K562 (cell line): ENCODE measurements around the gene RAB1B. TPM values are rescaled to one million over a fixed set of nuclear protein-coding genes. Genes with fewer than 3 reads are reported as not detected.

Source experiments
- ATAC-seq: fragments of 200-7000 bp; cut with Tn5 transposase; 3 replicates; pipeline ENCODE4 v1.9.1; 2020; ENCODE audit warnings: moderate library complexity
- BruUV-seq: library from RNA; stranded (reverse); fragments of 400-500 nt; replicated peaks from 2 replicates; lab custom pipeline; 2021; lab: Mats Ljungman, UMichigan
- CTCF ChIA-PET: fragments of 300-600 bp; formaldehyde crosslinking; extraction: SDS; loops from one replicate; lab custom pipeline; 2021; ENCODE audit warnings: low intra/inter-chr PET ratio; lab: Yijun Ruan, JAX
- POLR2A ChIA-PET: fragments of 300-600, 350-650 bp; sonication (Branson Sonifier 250); formaldehyde crosslinking; extraction: SDS; loops from one replicate; lab custom pipeline; 2021; ENCODE audit warnings: antibody characterized with exemption, inconsistent platforms; lab: Yijun Ruan, JAX
- DNase-seq, 4 experiments: peaks; one replicate each; pipeline versions ENCODE4 v3.0.0 to v3.0.0-alpha.2; 2011 to 2018; ENCODE audit warnings: low spot score in 3 of 4, mixed read lengths in 3 of 4; ENCODE audit errors: extremely low read depth in 1 of 4
- FAIRE-seq: peaks from 2 replicates; lab custom pipeline; 2011; peaks lifted over from hg19 to GRCh38; lab: Jason Lieb, UNC
- H2AFZ ChIP-seq: 2 replicates; pipeline ENCODE4 v1.6.0; 2011; ENCODE audit warnings: low read depth, low read length, control low read depth, inconsistent platforms
- H3K27ac ChIP-seq: fragments of 200-600 bp; 3 replicates; pipeline ENCODE4 v1.8.0; 2011; ENCODE audit warnings: low read depth, mild to moderate bottlenecking, control low read depth, inconsistent platforms, low read length, moderate library complexity, mixed read lengths; ENCODE audit errors: extremely low read depth
- H3K27me3 ChIP-seq, 2 experiments: fragments of 300-600 bp in 1 of 2; 2 replicates in 1 of 2; 3 replicates in 1 of 2; pipeline versions ENCODE4 v1.6.0 to v1.8.0; 2011; ENCODE audit warnings: inconsistent platforms in 2 of 2, low read length in 2 of 2, mild to moderate bottlenecking in 1 of 2, mixed read lengths in 1 of 2, moderate library complexity in 1 of 2; ENCODE audit not compliant: control insufficient read depth in 2 of 2, insufficient read depth in 2 of 2
- H3K36me3 ChIP-seq: fragments of 300-600 bp; 3 replicates; pipeline ENCODE4 v1.8.0; 2011; ENCODE audit warnings: mild to moderate bottlenecking, low read length, inconsistent platforms; ENCODE audit not compliant: control insufficient read depth, insufficient read depth
- H3K4me1 ChIP-seq, 2 experiments: fragments of 200-600 bp in 1 of 2; replicated peaks in 1 of 2; 2 replicates in 1 of 2; 3 replicates in 1 of 2; pipeline versions ENCODE4 v1.5.1 to v1.8.0; 2011; ENCODE audit warnings: inconsistent platforms in 2 of 2, low read length in 2 of 2, mild to moderate bottlenecking in 1 of 2, mixed read lengths in 1 of 2, moderate library complexity in 1 of 2; ENCODE audit not compliant: control insufficient read depth in 2 of 2, insufficient read depth in 2 of 2
- H3K4me2 ChIP-seq: 2 replicates; pipeline ENCODE4 v1.6.1; 2011; ENCODE audit warnings: low read length, control low read depth, inconsistent platforms, mixed read lengths; ENCODE audit not compliant: insufficient read depth
- H3K4me3 ChIP-seq: fragments of 200-600 bp; sonication (generic), shearing (Covaris generic); 2 replicates; pipeline ENCODE4 v1.5.1; 2016; ENCODE audit warnings: control low read depth, inconsistent platforms
- H3K79me2 ChIP-seq: fragments of 200-600 bp; 3 replicates; pipeline ENCODE4 v1.8.0; 2011; ENCODE audit warnings: low read length, inconsistent platforms; ENCODE audit not compliant: control insufficient read depth, insufficient read depth
- H3K9ac ChIP-seq, 2 experiments: 2 replicates each; pipeline versions ENCODE4 v1.6.0 to v1.6.1; 2011; ENCODE audit warnings: low read depth in 2 of 2, low read length in 2 of 2, control low read depth in 1 of 2, inconsistent platforms in 1 of 2, mild to moderate bottlenecking in 1 of 2, mixed read lengths in 1 of 2; ENCODE audit not compliant: insufficient read depth in 1 of 2
- H3K9me1 ChIP-seq: one replicate; pipeline ENCODE4 v1.6.0; 2011; ENCODE audit warnings: inconsistent platforms, mild to moderate bottlenecking, low read length, moderate library complexity; ENCODE audit not compliant: control insufficient read depth, insufficient read depth
- H3K9me3 ChIP-seq: replicated peaks from 2 replicates; pipeline ENCODE4 v1.5.1; 2011; ENCODE audit warnings: low read depth, low read length, inconsistent platforms; ENCODE audit not compliant: control insufficient read depth, insufficient read depth
- H4K20me1 ChIP-seq: replicated peaks from 2 replicates; pipeline ENCODE4 v1.6.1; 2011; ENCODE audit warnings: low read length, inconsistent platforms, mixed read lengths; ENCODE audit not compliant: control insufficient read depth, insufficient read depth
- ATF7 ChIP-seq: fragments of 450-650 bp; IDR thresholded peaks from 2 replicates; pipeline ENCODE4 v1.7.1; 2014; ENCODE audit warnings: mild to moderate bottlenecking, moderate library complexity
- FOXJ2 ChIP-seq: fragments of 200-800 bp; sonication (Bioruptor generic); IDR thresholded peaks from 2 replicates; pipeline ENCODE4 v1.6.1; 2016; ENCODE audit warnings: missing genetic modification characterization, missing compliant biosample characterization
- FOXJ3 ChIP-seq: sonication (generic); formaldehyde crosslinking; IDR thresholded peaks from 2 replicates; pipeline ENCODE4 v1.4.0; 2020; ENCODE audit warnings: mild to moderate bottlenecking, missing genetic modification reagents
- GABPA ChIP-seq: fragments of 200-800 bp; sonication (Bioruptor generic); conservative IDR thresholded peaks from 2 replicates; pipeline ENCODE4 v1.6.1; 2016; ENCODE audit warnings: low read depth, missing genetic modification characterization, missing compliant biosample characterization
- NRF1 ChIP-seq, 2 experiments: fragments of 450-650 bp; IDR thresholded peaks in 1 of 2; conservative IDR thresholded peaks in 1 of 2; 2 replicates each; pipeline ENCODE4 v1.6.1; 2014; ENCODE audit warnings: mild to moderate bottlenecking in 2 of 2
- POLR2H ChIP-seq: IDR thresholded peaks from 2 replicates; pipeline ENCODE4 v1.6.1; 2016; ENCODE audit warnings: missing genetic modification characterization, low read depth, mild to moderate bottlenecking, control low read depth, missing compliant biosample characterization, moderate library complexity
- ZNF197 ChIP-seq: fragments of 200-800 bp; sonication (Bioruptor generic); IDR thresholded peaks from 2 replicates; pipeline ENCODE4 v1.6.1; 2016; ENCODE audit warnings: low read depth, missing genetic modification characterization, missing compliant biosample characterization
- ZNF408 ChIP-seq: fragments of 250-450 bp; sonication (Bioruptor Pico); IDR thresholded peaks from 2 replicates; pipeline ENCODE4 v1.4.0; 2020; ENCODE audit warnings: low read depth, mild to moderate bottlenecking, moderate library complexity
- WGBS: fragments of 100-300 bp; shearing (Covaris generic); methylation state at CpG from one replicate; pipeline ENCODE4 v1.1.6; 2016; ENCODE audit warnings: low coverage, mixed read lengths; ENCODE audit not compliant: insufficient coverage; ENCODE audit errors: missing lambda C conversion rate; 5-methylcytosine and 5-hydroxymethylcytosine counted together
- in situ Hi-C: fragments of 300-500 bp; cut with MboI; formaldehyde crosslinking; loops from 4 replicates; pipeline ENCODE4 v1.15.0; 2018; ENCODE audit warnings: inconsistent platforms, mixed read lengths
- intact Hi-C: fragments of 100-400 bp; cut with micrococcal nuclease; formaldehyde crosslinking; loops from 2 replicates; pipeline ENCODE4 v1.14.2; 2022
- polyA plus RNA-seq, 8 experiments: library from polyadenylated mRNA; depleted of rRNA in 4 of 8; stranded (reverse) in 5 of 8; unstranded in 3 of 8; fragments of >200 nt; fragmentation: Nextera tagmentation in 2 of 8; fragmentation: Illumina TruSeq in 1 of 8; extraction: Ambion mirVana in 2 of 8; extraction: Trizol in 1 of 8; gene quantifications; 2 replicates each; pipeline versions ENCODE4 v1.2.1 to v1.2.3, GENCODE V29; 2011 to 2014; ENCODE audit warnings: inconsistent platforms in 1 of 8, missing spikeins in 1 of 8
- total RNA-seq, 7 experiments: library from RNA; depleted of rRNA in 6 of 7; stranded (reverse); fragments of >200 nt in 6 of 7; fragmentation: Illumina TruSeq in 2 of 7; extraction: Trizol in 2 of 7; gene quantifications; 2 replicates each; pipeline versions ENCODE4 v1.2.1 to v1.2.3, GENCODE V29; 2011 to 2021; ENCODE audit warnings: low replicate concordance in 1 of 7
- TF ChIP-seq, protein P1 (sequence below): fragments of 250-450 bp; sonication (Bioruptor Pico); IDR thresholded peaks from 2 replicates; pipeline ENCODE4 v1.5.0; 2021
- TF ChIP-seq, protein P2 (sequence below): sonication (generic); formaldehyde crosslinking; IDR thresholded peaks from 2 replicates; pipeline ENCODE4 v1.9.0; 2022; ENCODE audit warnings: mild to moderate bottlenecking, missing genetic modification reagents
- TF ChIP-seq, protein P3 (sequence below): fragments of 450-650 bp; IDR thresholded peaks from 2 replicates; pipeline ENCODE4 v1.6.1; 2016

RAB1B gene
- total and polyA plus RNA-seq, 9 of the 15 experiments (the other 6 are each of a cell fraction or from before 2014, with no cell fraction given), result 5.6 to 146 (median 98.6) TPM

DNA sequence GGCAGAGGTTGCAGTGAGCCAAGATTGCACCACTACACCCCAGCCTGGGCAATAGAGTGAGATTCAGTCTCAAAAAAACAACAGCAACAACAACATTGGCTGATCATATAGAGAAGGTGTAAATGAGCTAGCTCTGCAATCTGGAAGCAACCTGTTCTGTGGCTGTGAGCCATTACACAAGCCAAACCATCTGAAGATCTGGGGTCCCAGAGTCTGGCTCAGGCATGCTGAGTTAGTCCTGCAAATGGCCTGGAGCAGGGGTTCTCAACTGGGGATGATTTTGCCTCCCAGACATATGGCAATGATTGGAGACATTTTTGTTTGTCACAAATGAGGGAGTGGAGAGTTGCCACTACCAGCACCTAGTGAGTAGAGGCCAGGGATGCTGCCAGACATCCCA lies 42.3 kb upstream of the RAB1B start:
- Histone ChIP-seq H3K27me3 (no peaks in the 10 kb centered on the region), H3K9me3 (no peaks in the 10 kb centered on the region), H3K9ac (no peak overlapping the region), H4K20me1 (peaks cover 5% of the 10 kb centered on the region; the same call in 1 of the 2 replicates), H2AFZ (no peak overlapping the region), H3K9me1 (no peaks in the 10 kb centered on the region), H3K4me3 (no peak overlapping the region), H3K36me3 (peaks cover 21% of the 10 kb centered on the region), H3K79me2 (no peaks in the 10 kb centered on the region), H3K27ac (no peak overlapping the region), H3K4me1 (peaks cover 7 to 11% of the 10 kb centered on the region in 2 experiments; a peak in 3 of 5 replicates), H3K4me2 (no peak overlapping the region)
- BruUV-seq, result no TSS peak
- intact Hi-C loops (no loop called here), in situ Hi-C loops (no loop called here)
- POLR2A ChIA-PET, result no interaction called here
- ATAC-seq (no peak), DNase-seq (no peak), FAIRE-seq (no peak)
- CTCF ChIA-PET, result no interaction called here
- TF ChIP-seq POLR2H (tag), result no peak

DNA sequence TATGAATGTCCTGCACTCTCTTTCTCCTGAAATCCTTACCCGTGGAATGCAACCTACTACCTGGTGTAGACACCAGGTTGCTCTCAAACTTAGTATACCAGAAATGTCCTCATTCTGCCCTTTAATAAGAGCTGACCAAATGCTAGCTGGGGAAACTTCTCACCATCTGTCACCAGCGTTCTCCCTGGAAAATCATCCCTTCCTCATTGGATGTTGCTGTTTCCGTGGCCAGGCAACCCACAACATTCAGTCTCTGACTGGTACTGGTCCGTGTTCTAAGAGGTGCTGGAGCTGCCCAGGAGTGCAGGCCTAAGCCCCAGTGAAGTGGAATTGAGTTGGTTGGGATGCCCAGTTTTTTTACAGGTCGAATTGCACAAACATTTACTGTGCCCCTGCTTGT lies 40.7 kb upstream of the RAB1B start:
- Histone ChIP-seq H3K27ac (no peak overlapping the region), H3K79me2 (no peaks in the 10 kb centered on the region), H3K9ac (no peak overlapping the region), H3K27me3 (no peaks in the 10 kb centered on the region), H3K4me2 (no peak overlapping the region), H3K9me3 (no peaks in the 10 kb centered on the region), H3K4me3 (no peak overlapping the region), H4K20me1 (0 out of 2 replicates have a peak, but pooled peaks cover 1% of the 10 kb centered on the region), H2AFZ (no peak overlapping the region), H3K36me3 (peaks cover 30% of the 10 kb centered on the region), H3K9me1 (no peaks in the 10 kb centered on the region), H3K4me1 (no peaks in the 10 kb centered on the region; a peak in 1 of 5 replicates)
- in situ Hi-C loops, result no loop called here
- BruUV-seq, result no TSS peak
- FAIRE-seq (no peak), DNase-seq (no peak), ATAC-seq (no peak)
- ChIA-PET CTCF (no interaction called here), POLR2A (no interaction called here)
- intact Hi-C loops, result no loop called here
- WGBS, result 52% methylated on average over 5 of the region's 5 CpGs
- TF ChIP-seq ZNF197 (CRISPR knock-in tag) (no peak), GABPA (tag) (no peak), FOXJ3 (CRISPR knock-in tag) (no peak), NRF1 (conservative IDR thresholded peaks at IDR 0.05 in 1 of 2, IDR thresholded peaks at IDR 0.05 in 1 of 2) (no peak), ATF7 (no peak), ZNF408 (CRISPR knock-in tag) (no peak), FOXJ2 (tag) (no peak)
- TF ChIP-seq, protein P1, sequence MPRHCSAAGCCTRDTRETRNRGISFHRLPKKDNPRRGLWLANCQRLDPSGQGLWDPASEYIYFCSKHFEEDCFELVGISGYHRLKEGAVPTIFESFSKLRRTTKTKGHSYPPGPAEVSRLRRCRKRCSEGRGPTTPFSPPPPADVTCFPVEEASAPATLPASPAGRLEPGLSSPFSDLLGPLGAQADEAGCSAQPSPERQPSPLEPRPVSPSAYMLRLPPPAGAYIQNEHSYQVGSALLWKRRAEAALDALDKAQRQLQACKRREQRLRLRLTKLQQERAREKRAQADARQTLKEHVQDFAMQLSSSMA (CRISPR knock-in tag), result no peak
- TF ChIP-seq, protein P2, sequence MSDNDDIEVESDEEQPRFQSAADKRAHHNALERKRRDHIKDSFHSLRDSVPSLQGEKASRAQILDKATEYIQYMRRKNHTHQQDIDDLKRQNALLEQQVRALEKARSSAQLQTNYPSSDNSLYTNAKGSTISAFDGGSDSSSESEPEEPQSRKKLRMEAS (CRISPR knock-in tag), result no peak
- TF ChIP-seq, protein P3, sequence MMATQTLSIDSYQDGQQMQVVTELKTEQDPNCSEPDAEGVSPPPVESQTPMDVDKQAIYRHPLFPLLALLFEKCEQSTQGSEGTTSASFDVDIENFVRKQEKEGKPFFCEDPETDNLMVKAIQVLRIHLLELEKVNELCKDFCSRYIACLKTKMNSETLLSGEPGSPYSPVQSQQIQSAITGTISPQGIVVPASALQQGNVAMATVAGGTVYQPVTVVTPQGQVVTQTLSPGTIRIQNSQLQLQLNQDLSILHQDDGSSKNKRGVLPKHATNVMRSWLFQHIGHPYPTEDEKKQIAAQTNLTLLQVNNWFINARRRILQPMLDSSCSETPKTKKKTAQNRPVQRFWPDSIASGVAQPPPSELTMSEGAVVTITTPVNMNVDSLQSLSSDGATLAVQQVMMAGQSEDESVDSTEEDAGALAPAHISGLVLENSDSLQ, result no peak
